HCT116 (cell line): ENCODE data around the gene CIP2A. TPM values are rescaled to one million over a fixed set of nuclear protein-coding genes. Genes with fewer than 3 reads are reported as not detected.

Source experiments
- ATAC-seq: fragments of 200-7000 bp; cut with Tn5 transposase; 2 replicates; pipeline ENCODE4 v1.9.1; 2020; ENCODE audit warnings: mild to moderate bottlenecking, moderate library complexity
- BruUV-seq: library from RNA; stranded (reverse); fragments of 400-500 nt; replicated peaks from 2 replicates; lab custom pipeline; 2021; lab: Mats Ljungman, UMichigan
- CTCF ChIA-PET: fragments of 300-600 bp; sonication (Branson Sonifier 250); formaldehyde crosslinking; loops from one replicate; lab custom pipeline; 2021; ENCODE audit warnings: antibody characterized with exemption; lab: Charles Lee
- POLR2A ChIA-PET: fragments of 300-600, 350-600 bp; sonication (Branson Sonifier 250); formaldehyde crosslinking; loops from one replicate; lab custom pipeline; 2021; ENCODE audit warnings: antibody characterized with exemption; lab: Charles Lee
- RAD21 ChIA-PET, 2 experiments: fragments of 300-600 bp; sonication (Branson Sonifier 250); formaldehyde crosslinking; loops; one replicate each; lab custom pipeline; 2023; ENCODE audit warnings: low total read pairs in 2 of 2; ENCODE audit not compliant: uncharacterized antibody in 2 of 2, unreplicated experiment in 2 of 2, low non-redundant PET in 1 of 2; lab: Charles Lee
- DNase-seq: peaks from one replicate; pipeline ENCODE4 v3.0.0-alpha.2; 2010; ENCODE audit warnings: low read depth, low spot score
- H2AFZ ChIP-seq: fragments of 200-600 bp; shearing (Covaris generic), sonication (generic); 2 replicates; pipeline ENCODE4 v1.6.1; 2017; ENCODE audit warnings: low read depth, mixed run types, mixed read lengths, antibody characterized with exemption, low read length; ENCODE audit not compliant: poor library complexity, severe bottlenecking
- H3K27ac ChIP-seq: 2 replicates; pipeline ENCODE4 v1.5.1; 2012; ENCODE audit warnings: low read depth, low read length
- H3K27me3 ChIP-seq: fragments of 200-600 bp; sonication (generic); 2 replicates; pipeline ENCODE4 v1.6.1; 2016; ENCODE audit warnings: mixed run types, low read length, mixed read lengths; ENCODE audit not compliant: insufficient read depth
- H3K36me3 ChIP-seq, 2 experiments: fragments of 200-500 bp in 1 of 2; fragments of 200-600 bp in 1 of 2; sonication (Bioruptor generic) in 1 of 2; sonication (generic) in 1 of 2; 2 replicates each; pipeline versions ENCODE4 v1.5.1 to v1.6.1; 2014 to 2016; ENCODE audit warnings: low read length in 2 of 2, inconsistent platforms in 1 of 2, mixed read lengths in 1 of 2, mixed run types in 1 of 2; ENCODE audit not compliant: insufficient read depth in 2 of 2, control insufficient read depth in 1 of 2
- H3K4me1 ChIP-seq, 2 experiments: fragments of 200-600 bp in 1 of 2; sonication (generic) in 1 of 2; 2 replicates each; pipeline versions ENCODE4 v1.5.1 to v1.6.1; 2012 to 2017; ENCODE audit warnings: low read length in 2 of 2, inconsistent platforms in 1 of 2, mild to moderate bottlenecking in 1 of 2, mixed read lengths in 1 of 2, mixed run types in 1 of 2, moderate library complexity in 1 of 2; ENCODE audit not compliant: insufficient read depth in 2 of 2, control insufficient read depth in 1 of 2
- H3K4me2 ChIP-seq: fragments of 200-600 bp; sonication (generic); 2 replicates; pipeline ENCODE4 v1.6.1; 2017; ENCODE audit warnings: mixed run types, low read length, mixed read lengths
- H3K4me3 ChIP-seq, 2 experiments: fragments of 200-600 bp in 1 of 2; sonication (generic) in 1 of 2; replicated peaks in 1 of 2; 2 replicates each; pipeline ENCODE4 v1.5.1; 2011 to 2016; ENCODE audit warnings: low read length in 2 of 2, control low read depth in 1 of 2, low read depth in 1 of 2, mild to moderate bottlenecking in 1 of 2, mixed read lengths in 1 of 2, mixed run types in 1 of 2
- H3K79me2 ChIP-seq: fragments of 200-600 bp; sonication (generic); 2 replicates; pipeline ENCODE4 v1.6.1; 2017; ENCODE audit warnings: mild to moderate bottlenecking, mixed run types, low read length, moderate library complexity, mixed read lengths; ENCODE audit not compliant: insufficient read depth
- H3K9ac ChIP-seq: fragments of 200-600 bp; sonication (generic); 2 replicates; pipeline ENCODE4 v1.6.1; 2016; ENCODE audit warnings: low read length, mixed read lengths
- H3K9me2 ChIP-seq: fragments of 200-600 bp; sonication (generic), shearing (Covaris generic); 2 replicates; pipeline ENCODE4 v1.6.1; 2017; ENCODE audit warnings: mixed run types, mild to moderate bottlenecking, moderate library complexity; ENCODE audit not compliant: insufficient read depth
- H3K9me3 ChIP-seq, 2 experiments: fragments of 200-500 bp in 1 of 2; fragments of 200-600 bp in 1 of 2; sonication (Bioruptor generic) in 1 of 2; sonication (generic) in 1 of 2; 2 replicates each; pipeline ENCODE4 v1.6.1; 2014 to 2017; ENCODE audit warnings: low read length in 2 of 2, mixed read lengths in 2 of 2, inconsistent platforms in 1 of 2, low read depth in 1 of 2, mild to moderate bottlenecking in 1 of 2, mixed run types in 1 of 2, moderate library complexity in 1 of 2; ENCODE audit not compliant: control insufficient read depth in 1 of 2, insufficient read depth in 1 of 2
- H4K20me1 ChIP-seq: fragments of 200-600 bp; sonication (generic), shearing (Covaris generic); 2 replicates; pipeline ENCODE4 v1.6.1; 2017; ENCODE audit warnings: mixed run types, mild to moderate bottlenecking, moderate library complexity; ENCODE audit not compliant: insufficient read depth
- CEBPB ChIP-seq: IDR thresholded peaks from 2 replicates; pipeline ENCODE4 v1.6.1; 2012; ENCODE audit warnings: low read depth
- EZH2phosphoT487 ChIP-seq: fragments of 200-600 bp; IDR thresholded peaks from 2 replicates; pipeline ENCODE4 v1.6.1; 2018; ENCODE audit warnings: antibody characterized with exemption, borderline replicate concordance
- JUND ChIP-seq: IDR thresholded peaks from 2 replicates; pipeline ENCODE4 v1.6.1; 2012
- POLR2AphosphoS5 ChIP-seq: IDR thresholded peaks from 2 replicates; pipeline ENCODE4 v1.6.1; 2011; ENCODE audit warnings: mild to moderate bottlenecking, low read depth, low read length, moderate library complexity
- SIN3A ChIP-seq: IDR thresholded peaks from 2 replicates; pipeline ENCODE4 v1.6.1; 2012; ENCODE audit warnings: low read depth
- ZNF274 ChIP-seq: fragments of 200-500 bp; sonication (Bioruptor generic); IDR thresholded peaks from 2 replicates; pipeline ENCODE4 v1.6.1; 2014; ENCODE audit warnings: mild to moderate bottlenecking, low read depth, low read length, inconsistent platforms
- intact Hi-C: fragments of 100-400 bp; cut with micrococcal nuclease; formaldehyde crosslinking; loops from 2 replicates; pipeline ENCODE4 v1.10.0; 2022
- total RNA-seq: library from RNA; stranded (reverse); gene quantifications from one replicate; pipeline ENCODE4 v1.2.1, GENCODE V29; 2021; ENCODE audit not compliant: unreplicated experiment
- TF ChIP-seq, protein P1 (sequence below), 3 experiments: fragments of 200-600 bp in 1 of 3; sonication (generic) in 1 of 3; IDR thresholded peaks in 2 of 3; conservative IDR thresholded peaks in 1 of 3; 2 replicates each; pipeline ENCODE4 v1.5.1; 2012 to 2017; ENCODE audit warnings: low read depth in 2 of 3, low read length in 2 of 3, antibody characterized with exemption in 1 of 3, borderline replicate concordance in 1 of 3, control low read depth in 1 of 3, mild to moderate bottlenecking in 1 of 3, mixed read lengths in 1 of 3, mixed run types in 1 of 3, moderate library complexity in 1 of 3; ENCODE audit not compliant: insufficient read depth in 1 of 3
- TF ChIP-seq, protein P2 (sequence below): IDR thresholded peaks from 2 replicates; pipeline ENCODE4 v1.6.1; 2012

Gene CIP2A
- total RNA-seq, 1 experiment from 2014 or later = 41.6 TPM

DNA sequence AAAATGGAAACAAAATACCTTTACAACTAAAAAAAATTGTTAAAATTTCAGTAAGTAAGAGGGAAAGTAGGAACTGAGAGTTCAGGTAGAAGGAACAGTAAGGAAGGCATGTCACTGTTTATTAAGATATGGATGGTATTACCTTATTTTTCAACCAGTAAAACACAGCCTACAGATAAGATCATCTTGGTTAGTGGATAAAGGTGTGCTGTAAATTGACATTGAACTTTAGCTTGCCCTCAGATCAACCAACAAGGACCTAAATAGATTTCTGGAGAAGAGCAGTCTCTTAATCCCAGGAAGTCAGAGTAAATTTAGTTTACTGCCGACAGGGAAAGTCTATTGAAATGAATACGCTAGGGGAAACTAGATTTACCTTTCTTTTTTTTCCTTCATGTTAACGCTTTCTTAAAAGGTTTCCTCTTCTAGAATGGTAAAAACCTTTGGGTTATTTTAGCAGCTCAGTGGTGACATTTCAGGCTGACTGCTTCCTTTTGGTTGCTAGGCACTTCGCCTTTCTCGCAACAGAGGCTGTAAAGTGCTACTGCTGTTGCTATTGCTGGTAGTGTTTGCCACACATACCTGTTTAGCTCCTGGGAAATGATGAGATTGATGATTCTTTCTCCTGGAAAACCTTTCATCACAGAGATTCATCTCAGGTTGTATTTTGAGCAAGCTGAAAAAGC is 13.2 kb upstream of the CIP2A start:
- Histone ChIP-seq H3K4me2 (no peak overlapping the region), H3K4me3 (no peak overlapping the region), H3K9me2 (no peaks in the 10 kb centered on the region), H3K27me3 (no peaks in the 10 kb centered on the region), H2AFZ (no peak overlapping the region), H3K79me2 (no peaks in the 10 kb centered on the region), H3K9ac (no peak overlapping the region), H3K27ac (no peak overlapping the region), H3K9me3 (no peaks in the 10 kb centered on the region), H3K4me1 (no peaks in the 10 kb centered on the region), H3K36me3 (0 out of 4 replicates have a peak, but pooled peaks cover 0 to 3% of the 10 kb centered on the region in 2 experiments)
- intact Hi-C loops = no loop called here
- ATAC-seq (no peak), DNase-seq (no peak)
- ChIA-PET CTCF (no interaction called here), RAD21 (no interaction called here), POLR2A (interaction anchor here (1.7 to 3.5 kb wide), 2 partner anchors 9 to 13 kb away, joined by 4 to 12 read pairs; partner anchors contain the start of genes CIP2A and DZIP3)
- BruUV-seq = no TSS peak
- TF ChIP-seq SIN3A = no peak
- TF ChIP-seq CEBPB = no peak
- TF ChIP-seq EZH2phosphoT487 = no peak
- TF ChIP-seq POLR2AphosphoS5 = no peak
- TF ChIP-seq, all 23 proteins: peak for 0
- H4K20me1 ChIP-seq = no peaks in the 10 kb centered on the region

DNA sequence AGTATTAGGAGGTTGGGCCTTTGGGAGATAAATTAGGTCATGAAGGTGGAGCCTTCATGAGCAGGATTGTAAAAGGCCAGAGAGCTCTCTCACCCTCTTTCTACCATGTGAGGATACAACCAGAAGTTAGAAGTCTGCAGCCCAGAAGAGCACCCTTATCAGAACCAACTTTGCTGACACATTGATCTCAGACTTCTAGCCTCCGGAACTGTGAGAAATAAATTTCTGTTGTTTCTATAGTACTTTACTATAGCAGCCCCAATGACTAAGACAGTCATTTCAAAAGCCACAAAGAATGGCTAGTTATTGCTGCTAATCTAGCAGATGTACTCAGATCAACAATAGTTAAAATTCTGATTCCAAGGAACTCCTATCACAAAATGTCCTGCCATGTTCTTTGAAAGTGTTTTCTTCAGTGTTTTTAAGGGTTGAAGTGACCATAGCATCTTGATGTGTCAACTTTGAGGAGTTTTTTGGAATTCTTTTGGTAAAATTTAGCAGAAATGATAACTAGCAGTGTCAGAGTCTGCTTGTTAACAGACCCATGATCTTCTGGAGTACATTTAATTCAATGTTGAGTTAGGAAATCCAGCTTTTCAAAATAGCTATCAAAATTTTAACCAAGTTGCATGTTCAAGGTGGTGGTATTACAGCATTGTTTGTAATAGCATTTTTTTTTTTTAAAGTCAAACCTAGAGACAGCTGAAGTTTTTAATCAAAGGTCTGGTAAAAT is 10.6 kb upstream of the CIP2A start:
- RAD21 ChIA-PET = interaction anchor here in 1 of 2 experiments (0.6 kb wide), 1 partner anchor 35 kb away, joined by 3 read pairs; no protein-coding TSS in a partner anchor
- intact Hi-C loops = no loop called here
- Histone ChIP-seq H3K4me3 (no peak overlapping the region), H3K79me2 (no peaks in the 10 kb centered on the region), H4K20me1 (no peaks in the 10 kb centered on the region), H3K9me2 (no peaks in the 10 kb centered on the region), H3K9ac (no peak overlapping the region), H3K4me1 (no peaks in the 10 kb centered on the region), H3K9me3 (no peaks in the 10 kb centered on the region), H3K36me3 (0 out of 4 replicates have a peak, but pooled peaks cover 0 to 3% of the 10 kb centered on the region in 2 experiments), H3K4me2 (no peak overlapping the region), H2AFZ (no peak overlapping the region), H3K27ac (no peak overlapping the region), H3K27me3 (no peaks in the 10 kb centered on the region)
- TF ChIP-seq, protein P1, sequence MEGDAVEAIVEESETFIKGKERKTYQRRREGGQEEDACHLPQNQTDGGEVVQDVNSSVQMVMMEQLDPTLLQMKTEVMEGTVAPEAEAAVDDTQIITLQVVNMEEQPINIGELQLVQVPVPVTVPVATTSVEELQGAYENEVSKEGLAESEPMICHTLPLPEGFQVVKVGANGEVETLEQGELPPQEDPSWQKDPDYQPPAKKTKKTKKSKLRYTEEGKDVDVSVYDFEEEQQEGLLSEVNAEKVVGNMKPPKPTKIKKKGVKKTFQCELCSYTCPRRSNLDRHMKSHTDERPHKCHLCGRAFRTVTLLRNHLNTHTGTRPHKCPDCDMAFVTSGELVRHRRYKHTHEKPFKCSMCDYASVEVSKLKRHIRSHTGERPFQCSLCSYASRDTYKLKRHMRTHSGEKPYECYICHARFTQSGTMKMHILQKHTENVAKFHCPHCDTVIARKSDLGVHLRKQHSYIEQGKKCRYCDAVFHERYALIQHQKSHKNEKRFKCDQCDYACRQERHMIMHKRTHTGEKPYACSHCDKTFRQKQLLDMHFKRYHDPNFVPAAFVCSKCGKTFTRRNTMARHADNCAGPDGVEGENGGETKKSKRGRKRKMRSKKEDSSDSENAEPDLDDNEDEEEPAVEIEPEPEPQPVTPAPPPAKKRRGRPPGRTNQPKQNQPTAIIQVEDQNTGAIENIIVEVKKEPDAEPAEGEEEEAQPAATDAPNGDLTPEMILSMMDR (IDR thresholded peaks at IDR 0.05 in 2 of 3, conservative IDR thresholded peaks at IDR 0.05 in 1 of 3; ENCODE audit: borderline replicate concordance in 1 of 3, insufficient read depth in 1 of 3, low read depth in 2 of 3, low read length in 2 of 3) = no peak
- TF ChIP-seq CEBPB (no peak), SIN3A (no peak), ZNF274 (no peak), JUND (no peak)
- TF ChIP-seq, protein P2, sequence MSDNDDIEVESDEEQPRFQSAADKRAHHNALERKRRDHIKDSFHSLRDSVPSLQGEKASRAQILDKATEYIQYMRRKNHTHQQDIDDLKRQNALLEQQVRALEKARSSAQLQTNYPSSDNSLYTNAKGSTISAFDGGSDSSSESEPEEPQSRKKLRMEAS = no peak
- ATAC-seq = no peak
- BruUV-seq = no TSS peak
- DNase-seq = no peak
- CTCF ChIA-PET = no interaction called here
- POLR2A ChIA-PET = interaction anchor here (2.1 kb wide), 1 partner anchor 10 kb away, joined by 11 read pairs; the partner anchor contains the start of genes CIP2A and DZIP3
